H1 (cell line): ENCODE measurements around the gene MAK. TPM values are rescaled to one million over a fixed set of nuclear protein-coding genes. Genes with fewer than 3 reads are reported as not detected.

Source experiments
- CTCF ChIA-PET: fragments of 300-600 bp; sonication (Branson Sonifier 250); formaldehyde crosslinking; loops from one replicate; lab custom pipeline; 2021; ENCODE audit not compliant: partially characterized antibody; lab: Charles Lee
- POLR2A ChIA-PET: fragments of 300-600 bp; sonication (Branson Sonifier 250); formaldehyde crosslinking; loops from one replicate; lab custom pipeline; 2021; ENCODE audit warnings: inconsistent platforms; ENCODE audit not compliant: partially characterized antibody; lab: Charles Lee
- DNase-seq, 2 experiments: peaks; one replicate each; pipeline versions ENCODE4 v3.0.0 to v3.0.0-alpha.2; 2010 to 2022; ENCODE audit warnings: low spot score in 2 of 2, low read depth in 1 of 2, mixed read lengths in 1 of 2
- FAIRE-seq: peaks from 2 replicates; lab custom pipeline; 2011; peaks lifted over from hg19 to GRCh38; lab: Jason Lieb, UNC
- H2AFZ ChIP-seq: 2 replicates; pipeline ENCODE4 v1.8.1; 2012; ENCODE audit warnings: low read length, inconsistent platforms
- H2AK5ac ChIP-seq: 2 replicates; pipeline ENCODE4 v1.6.1; 2013; ENCODE audit warnings: low read depth, low read length
- H2BK120ac ChIP-seq: replicated peaks from 2 replicates; pipeline ENCODE3; 2013; ENCODE audit warnings: low read depth, low read length, inconsistent platforms
- H2BK12ac ChIP-seq: 2 replicates; pipeline ENCODE4 v1.6.1; 2013; ENCODE audit warnings: low read depth, low read length
- H2BK15ac ChIP-seq: 2 replicates; pipeline ENCODE4 v1.6.1; 2013; ENCODE audit warnings: low read length
- H2BK20ac ChIP-seq: 2 replicates; pipeline ENCODE4 v1.6.1; 2013; ENCODE audit warnings: low read length
- H2BK5ac ChIP-seq: 2 replicates; pipeline ENCODE4 v1.6.1; 2013; ENCODE audit warnings: low read depth, low read length
- H3K14ac ChIP-seq: 2 replicates; pipeline ENCODE4 v1.6.1; 2013; ENCODE audit warnings: inconsistent platforms; ENCODE audit not compliant: insufficient read length
- H3K18ac ChIP-seq: 2 replicates; pipeline ENCODE4 v1.6.1; 2013; ENCODE audit warnings: low read length; ENCODE audit errors: extremely low read depth
- H3K23ac ChIP-seq: 2 replicates; pipeline ENCODE4 v1.6.1; 2013; ENCODE audit warnings: inconsistent platforms; ENCODE audit not compliant: insufficient read length
- H3K23me2 ChIP-seq: 2 replicates; pipeline ENCODE4 v1.6.1; 2013; ENCODE audit warnings: low read depth, low read length
- H3K27ac ChIP-seq: 2 replicates; pipeline ENCODE4 v1.6.1; 2011; ENCODE audit warnings: low read depth, low read length, inconsistent platforms
- H3K27me3 ChIP-seq, 4 experiments: replicated peaks in 1 of 4; 1 replicate in 1 of 4; 2 replicates in 3 of 4; pipeline versions ENCODE4 v1.6.1 to v1.8.1; 2011 to 2013; ENCODE audit warnings: low read length in 3 of 4, mild to moderate bottlenecking in 3 of 4, inconsistent platforms in 2 of 4, mixed read lengths in 2 of 4, moderate library complexity in 1 of 4; ENCODE audit not compliant: control insufficient read depth in 3 of 4, insufficient read depth in 3 of 4; ENCODE audit errors: extremely low read depth in 1 of 4
- H3K36me3 ChIP-seq, 4 experiments: 2 replicates each; pipeline versions ENCODE4 v1.6.1 to v1.8.1; 2011 to 2013; ENCODE audit warnings: mild to moderate bottlenecking in 4 of 4, low read length in 3 of 4, moderate library complexity in 2 of 4, control low read depth in 1 of 4, inconsistent platforms in 1 of 4; ENCODE audit not compliant: insufficient read depth in 4 of 4, control insufficient read depth in 2 of 4
- H3K4ac ChIP-seq: replicated peaks from 2 replicates; pipeline ENCODE3; 2013; ENCODE audit warnings: low read length, low read depth, mixed read lengths, inconsistent platforms; ENCODE audit not compliant: insufficient read length
- H3K4me1 ChIP-seq, 4 experiments: replicated peaks in 1 of 4; 1 replicate in 1 of 4; 2 replicates in 3 of 4; pipeline versions ENCODE4 v1.6.1 to v1.8.1; 2011 to 2013; ENCODE audit warnings: low read length in 3 of 4, inconsistent platforms in 2 of 4, mixed read lengths in 1 of 4; ENCODE audit not compliant: insufficient read depth in 4 of 4, control insufficient read depth in 3 of 4
- H3K4me2 ChIP-seq, 2 experiments: 2 replicates each; pipeline versions ENCODE4 v1.6.1 to v1.8.1; 2011 to 2013; ENCODE audit warnings: low read depth in 2 of 2, low read length in 2 of 2, control low read depth in 1 of 2, inconsistent platforms in 1 of 2, mild to moderate bottlenecking in 1 of 2; ENCODE audit not compliant: insufficient read depth in 1 of 2
- H3K4me3 ChIP-seq, 4 experiments: fragments of 200-600, 300-600 bp in 1 of 4; sonication (generic), shearing (Covaris generic), sonication (Bioruptor Twin) in 1 of 4; 2 replicates each; pipeline versions ENCODE4 v1.5.1 to v1.8.1; 2011 to 2016; ENCODE audit warnings: low read length in 4 of 4, low read depth in 3 of 4, control low read depth in 2 of 4, inconsistent platforms in 2 of 4, mild to moderate bottlenecking in 2 of 4, mixed read lengths in 1 of 4, moderate library complexity in 1 of 4; ENCODE audit not compliant: insufficient read depth in 2 of 4; ENCODE audit errors: extremely low read depth in 1 of 4
- H3K56ac ChIP-seq: replicated peaks from 2 replicates; pipeline ENCODE3; 2013; ENCODE audit warnings: low read depth, mild to moderate bottlenecking, mixed read lengths, low read length, inconsistent platforms; ENCODE audit not compliant: insufficient read length
- H3K79me1 ChIP-seq: 2 replicates; pipeline ENCODE4 v1.6.1; 2013; ENCODE audit warnings: low read depth, low read length, control low read depth
- H3K79me2 ChIP-seq, 2 experiments: 2 replicates each; pipeline versions ENCODE4 v1.6.1 to v1.8.1; 2012 to 2013; ENCODE audit warnings: low read length in 2 of 2, mild to moderate bottlenecking in 2 of 2, inconsistent platforms in 1 of 2; ENCODE audit not compliant: insufficient read depth in 2 of 2, control insufficient read depth in 1 of 2
- H3K9ac ChIP-seq, 4 experiments: replicated peaks in 1 of 4; 1 replicate in 1 of 4; 2 replicates in 3 of 4; pipeline versions ENCODE4 v1.6.1 to v1.8.1; 2011 to 2013; ENCODE audit warnings: low read depth in 3 of 4, low read length in 3 of 4, control low read depth in 2 of 4, mild to moderate bottlenecking in 2 of 4, moderate library complexity in 2 of 4, inconsistent platforms in 1 of 4; ENCODE audit errors: extremely low read depth in 1 of 4
- H3K9me3 ChIP-seq, 2 experiments: 2 replicates each; pipeline versions ENCODE4 v1.6.1 to v1.8.1; 2012 to 2013; ENCODE audit warnings: mild to moderate bottlenecking in 2 of 2, moderate library complexity in 2 of 2, control low read depth in 1 of 2, inconsistent platforms in 1 of 2, low read depth in 1 of 2, low read length in 1 of 2, mixed read lengths in 1 of 2; ENCODE audit not compliant: insufficient read depth in 2 of 2
- H4K20me1 ChIP-seq, 2 experiments: replicated peaks in 1 of 2; 2 replicates each; pipeline versions ENCODE3 to v1.8.1; 2011 to 2013; ENCODE audit warnings: inconsistent platforms in 2 of 2, low read length in 2 of 2, mild to moderate bottlenecking in 1 of 2; ENCODE audit not compliant: insufficient read depth in 2 of 2, control insufficient read depth in 1 of 2
- H4K5ac ChIP-seq: 2 replicates; pipeline ENCODE4 v1.6.1; 2013; ENCODE audit warnings: low read length, low read depth, mixed read lengths, inconsistent platforms; ENCODE audit not compliant: insufficient read length
- H4K8ac ChIP-seq: 2 replicates; pipeline ENCODE4 v1.8.0; 2013; ENCODE audit warnings: mild to moderate bottlenecking, moderate library complexity, low read length, inconsistent platforms; ENCODE audit not compliant: insufficient read depth; ENCODE audit errors: extremely low read depth
- H4K91ac ChIP-seq: replicated peaks from 2 replicates; pipeline ENCODE3; 2013; ENCODE audit warnings: low read length, mixed read lengths, inconsistent platforms; ENCODE audit not compliant: insufficient read length
- ATF2 ChIP-seq: IDR thresholded peaks from 2 replicates; pipeline ENCODE4 v1.6.1; 2012; ENCODE audit warnings: low read length, inconsistent platforms
- BCL11A ChIP-seq, 2 experiments: IDR thresholded peaks; one replicate each; pipeline ENCODE4 v1.6.1; 2011; ENCODE audit warnings: low read depth in 2 of 2, low read length in 2 of 2, mild to moderate bottlenecking in 2 of 2
- HDAC2 ChIP-seq, 2 experiments: fragments of 300-600 bp in 1 of 2; sonication (generic) in 1 of 2; IDR thresholded peaks; 2 replicates each; pipeline ENCODE4 v1.6.1; 2011 to 2012; ENCODE audit warnings: low read depth in 2 of 2, low read length in 2 of 2, mild to moderate bottlenecking in 2 of 2, moderate library complexity in 2 of 2, borderline replicate concordance in 1 of 2, inconsistent platforms in 1 of 2
- RXRA ChIP-seq: IDR thresholded peaks from 2 replicates; pipeline ENCODE4 v1.6.1; 2011; ENCODE audit warnings: low read depth, mild to moderate bottlenecking, low read length, moderate library complexity; ENCODE audit not compliant: insufficient read depth
- SIX5 ChIP-seq: IDR thresholded peaks from 2 replicates; pipeline ENCODE4 v1.6.1; 2011; ENCODE audit warnings: mild to moderate bottlenecking, low read depth, low read length
- USF2 ChIP-seq: IDR thresholded peaks from 2 replicates; pipeline ENCODE4 v1.6.1; 2011; ENCODE audit warnings: low read length, improper control_type of control experiment
- polyA plus RNA-seq, 7 experiments: library from polyadenylated mRNA; depleted of rRNA in 3 of 7; stranded (reverse) in 5 of 7; unstranded in 2 of 7; fragments of >200 nt in 5 of 7; fragments of 200-250 nt in 2 of 7; gene quantifications; 1 replicate in 5 of 7; 2 replicates in 1 of 7; 4 replicates in 1 of 7; pipeline versions ENCODE4 v1.2.1 to v1.2.3, GENCODE V29; 2011 to 2013; ENCODE audit warnings: missing spikeins in 2 of 7, mixed read lengths in 2 of 7
- total RNA-seq: library from RNA; stranded (reverse); fragmentation: NEBNext Ultra II Directional; extraction: Animal tissue kit (Norgen Biotek cat#: 25700); gene quantifications from 2 replicates; pipeline ENCODE4 v1.2.1, GENCODE V29; 2021

Gene MAK
- total and polyA plus RNA-seq, 2 of the 8 experiments (the other 6 are each of a cell fraction or from before 2014, with no cell fraction given) = 0.08 to 0.37 TPM

DNA sequence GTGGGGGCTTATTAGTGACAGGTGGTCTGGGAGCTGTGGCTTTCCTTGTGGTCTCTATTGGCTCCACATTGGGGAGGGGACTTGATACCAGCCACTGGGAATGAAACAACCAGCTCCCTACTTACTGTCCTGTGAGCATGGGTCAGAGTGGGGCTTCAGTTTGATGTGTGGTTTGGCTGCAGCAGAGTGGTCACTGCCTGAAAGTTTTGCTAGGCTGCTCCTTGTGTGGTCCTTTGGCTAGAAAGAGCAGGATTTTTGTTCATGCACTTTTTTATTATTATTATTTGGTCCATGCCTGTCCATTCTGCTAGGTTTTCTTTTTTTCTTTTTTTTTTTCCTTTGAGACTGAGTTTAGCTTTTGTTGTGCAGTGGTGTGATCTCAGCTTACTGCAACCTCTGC is 98.3 kb downstream of the MAK start:
- H3K27me3 ChIP-seq = no peaks in the 10 kb centered on the region; a peak in 1 of 7 replicates
- ChIA-PET CTCF (interaction anchor here (1.1 to 2.0 kb wide), 4 partner anchors 10 to 262 kb away, joined by 3 to 7 read pairs (median 4); no protein-coding TSS in a partner anchor), POLR2A (interaction anchor here (0.7 to 1.6 kb wide), 3 partner anchors 12 to 45 kb away, joined by 3 to 4 read pairs (median 3); partner anchors contain the start of genes C6orf52 and PAK1IP1)
- H4K8ac ChIP-seq = no peak overlapping the region
- no peak overlapping the region for H3K56ac ChIP-seq
- H2AFZ ChIP-seq = no peak overlapping the region
- H3K4me3 ChIP-seq = no peak overlapping the region
- H2BK15ac ChIP-seq = no peak overlapping the region
- no peak overlapping the region for H2BK120ac ChIP-seq
- no peaks in the 10 kb centered on the region for H3K79me2 ChIP-seq
- H3K14ac ChIP-seq = no peak overlapping the region
- H3K18ac ChIP-seq = no peak overlapping the region
- no peak overlapping the region for H3K9ac ChIP-seq
- no peak overlapping the region for H3K23ac ChIP-seq
- H4K5ac ChIP-seq = no peak overlapping the region
- no peak overlapping the region for H3K4ac ChIP-seq
- H4K91ac ChIP-seq = no peak overlapping the region
- H3K9me3 ChIP-seq = no peaks in the 10 kb centered on the region
- H3K4me1 ChIP-seq = no peaks in the 10 kb centered on the region; a peak in 1 of 7 replicates
- H3K36me3 ChIP-seq = peaks cover 0 to 3% (median 0%) of the 10 kb centered on the region in 4 experiments; a peak in 1 of 8 replicates
- no peaks in the 10 kb centered on the region for H4K20me1 ChIP-seq
- no peaks in the 10 kb centered on the region for H3K79me1 ChIP-seq
- H2BK5ac ChIP-seq = no peak overlapping the region
- H3K23me2 ChIP-seq = no peaks in the 10 kb centered on the region
- no peak overlapping the region for H3K27ac ChIP-seq
- no peak overlapping the region for H2BK12ac ChIP-seq
- H2BK20ac ChIP-seq = no peak overlapping the region
- FAIRE-seq = no peak
- no peak overlapping the region for H3K4me2 ChIP-seq
- DNase-seq = no peak
- H2AK5ac ChIP-seq = no peak overlapping the region
- no peak for TF ChIP-seq RXRA
- no peak for TF ChIP-seq USF2
- no peak for TF ChIP-seq BCL11A (IDR thresholded peaks at IDR 0.05; ENCODE audit: low read depth in 2 of 2, low read length in 2 of 2)
- TF ChIP-seq SIX5 = no peak
- TF ChIP-seq ATF2 = no peak
- TF ChIP-seq HDAC2 (IDR thresholded peaks at IDR 0.05; ENCODE audit: borderline replicate concordance in 1 of 2, low read depth in 2 of 2, low read length in 2 of 2) = no peak
